Measurements from ENCODE around the gene ACVRL1.

The ACVRL1 gene

GRCh38 chr12:51917041-51917590 is 9.8 kb downstream of the ACVRL1 start:
- TF ChIP-seq RAD21 (IDR thresholded peaks at IDR 0.05; ENCODE audit: low read depth) (no peak), CREB1 (IDR thresholded peaks at IDR 0.05; ENCODE audit: low read depth) (no peak), FOXM1 (IDR thresholded peaks at IDR 0.05; ENCODE audit: borderline replicate concordance, low read depth) (no peak), TAF1 (IDR thresholded peaks at IDR 0.05; ENCODE audit: low read depth) (no peak)

- TF ChIP-seq MAX (IDR thresholded peaks at IDR 0.05) (no peak), USF1 (IDR thresholded peaks at IDR 0.05) (no peak), TEAD4 (IDR thresholded peaks at IDR 0.05) (no peak), EP300 (IDR thresholded peaks at IDR 0.05; ENCODE audit: borderline replicate concordance) (no peak), NFIC (IDR thresholded peaks at IDR 0.05) (no peak), EGR1 (IDR thresholded peaks at IDR 0.05) (no peak), CEBPB (IDR thresholded peaks at IDR 0.05) (no peak), RAD21 (IDR thresholded peaks at IDR 0.05; ENCODE audit: low read depth) (no peak), YY1 (IDR thresholded peaks at IDR 0.05; ENCODE audit: low read depth) (no peak), ZBTB7A (IDR thresholded peaks at IDR 0.05; ENCODE audit: low read depth) (no peak)
Measured at GRCh38 chr12:51917746-51918453, 10.6 kb downstream of the ACVRL1 start.

GRCh38 chr12:51920046-51920445 is 12.7 kb downstream of the ACVRL1 start:
- TF ChIP-seq CEBPB (IDR thresholded peaks at IDR 0.05) (no peak), EP300 (IDR thresholded peaks at IDR 0.05; ENCODE audit: borderline replicate concordance) (no peak), ZBTB7A (IDR thresholded peaks at IDR 0.05; ENCODE audit: low read depth) (no peak), RAD21 (IDR thresholded peaks at IDR 0.05; ENCODE audit: low read depth) (no peak), TCF12 (IDR thresholded peaks at IDR 0.05; ENCODE audit: low read depth) (no peak), FOXM1 (IDR thresholded peaks at IDR 0.05; ENCODE audit: borderline replicate concordance, low read depth) (no peak), CREB1 (IDR thresholded peaks at IDR 0.05; ENCODE audit: low read depth) (no peak), NFIC (IDR thresholded peaks at IDR 0.05) (no peak), REST (IDR thresholded peaks at IDR 0.05; ENCODE audit: low read depth) (no peak), EGR1 (IDR thresholded peaks at IDR 0.05) (no peak), USF1 (IDR thresholded peaks at IDR 0.05) (no peak), TEAD4 (IDR thresholded peaks at IDR 0.05) (no peak), MAX (IDR thresholded peaks at IDR 0.05) (no peak), TAF1 (IDR thresholded peaks at IDR 0.05; ENCODE audit: low read depth) (no peak), YY1 (IDR thresholded peaks at IDR 0.05; ENCODE audit: low read depth) (no peak)

GRCh38 chr12:51921017-51921725 is 13.9 kb downstream of the ACVRL1 start:
- TF ChIP-seq REST (IDR thresholded peaks at IDR 0.05; ENCODE audit: low read depth) (no peak), EP300 (IDR thresholded peaks at IDR 0.05; ENCODE audit: borderline replicate concordance) (no peak), ZBTB7A (IDR thresholded peaks at IDR 0.05; ENCODE audit: low read depth) (no peak), TAF1 (IDR thresholded peaks at IDR 0.05; ENCODE audit: low read depth) (no peak), NFIC (IDR thresholded peaks at IDR 0.05) (no peak), FOXM1 (IDR thresholded peaks at IDR 0.05; ENCODE audit: borderline replicate concordance, low read depth) (no peak), CREB1 (IDR thresholded peaks at IDR 0.05; ENCODE audit: low read depth) (no peak), EGR1 (IDR thresholded peaks at IDR 0.05) (no peak)

- TF ChIP-seq MAX (IDR thresholded peaks at IDR 0.05) (no peak), TCF12 (IDR thresholded peaks at IDR 0.05; ENCODE audit: low read depth) (no peak), YY1 (IDR thresholded peaks at IDR 0.05; ENCODE audit: low read depth) (no peak), REST (IDR thresholded peaks at IDR 0.05; ENCODE audit: low read depth) (no peak), EGR1 (IDR thresholded peaks at IDR 0.05) (no peak), USF1 (IDR thresholded peaks at IDR 0.05) (no peak)
Measured at GRCh38 chr12:51922146-51922545, 14.8 kb downstream of the ACVRL1 start.

All from Ishikawa (cell line).